SH-SY5Y (cell line): ENCODE results near the gene EPGN.

ENCODE experiments used
- GATA2 ChIP-seq: IDR thresholded peaks from 2 replicates; pipeline ENCODE4 v1.6.1; 2011; ENCODE audit warnings: mild to moderate bottlenecking, low read depth, low read length
- GATA3 ChIP-seq: IDR thresholded peaks from 2 replicates; pipeline ENCODE4 v1.6.1; 2011; ENCODE audit warnings: low read depth, mild to moderate bottlenecking, low read length, moderate library complexity

- TF ChIP-seq GATA2 = no peak
- no peak for TF ChIP-seq GATA3
These were observed 21.0 kb downstream of the EPGN start for GRCh38 chr4:74329307-74329706.
